GM18873 (cell line): ENCODE results near the gene BAD.
A peak's percentile ranks its signal among the peaks of the same experiment; 100 is the strongest.
"Not testable (repeated sequence)": the region's sequence is repeated elsewhere in the genome, so short reads cannot be mapped to it uniquely, and the experiment has no call there.

Source experiments
- ATAC-seq: cut with Tn5 transposase; IDR thresholded peaks from one replicate; pipeline ENCODE4 v1.9.1; 2021; ENCODE audit warnings: mild to moderate bottlenecking, moderate library complexity, moderate number of reproducible peaks; ENCODE audit not compliant: unreplicated experiment, low FRiP score

Gene BAD

GRCh38 chr11:64284048-64284961 is at the start of gene BAD:
TSS of gene BAD (minus strand) at chr11:64284665. CDS start at chr11:64284368, 297 bp downstream.
- ATAC-seq: peak; percentile 56

- ATAC-seq: no peak
Observed at GRCh38 chr11:64333556-64333955, 49.1 kb upstream of the BAD start.

GRCh38 chr11:64331569-64332371 is 47.3 kb upstream of the BAD start:
- peak; percentile 49 for ATAC-seq

GRCh38 chr11:64330888-64331287 is 46.4 kb upstream of the BAD start:
- ATAC-seq: no peak

- no peak for ATAC-seq
Observed at GRCh38 chr11:64327993-64328392, 43.5 kb upstream of the BAD start.

- no peak for ATAC-seq
Observed at GRCh38 chr11:64327375-64327774, 42.9 kb upstream of the BAD start.

GRCh38 chr11:64324692-64325469 is 40.4 kb upstream of the BAD start:
- no peak for ATAC-seq

GRCh38 chr11:64323984-64324383 is 39.5 kb upstream of the BAD start:
- not testable (repeated sequence) for ATAC-seq

- ATAC-seq: no peak
Observed at GRCh38 chr11:64323373-64323772, 38.9 kb upstream of the BAD start.

GRCh38 chr11:64322925-64323260 is 38.4 kb upstream of the BAD start:
- ATAC-seq: no peak

- ATAC-seq: no peak
Observed at GRCh38 chr11:64321533-64321932, 37.1 kb upstream of the BAD start.

- ATAC-seq: no peak
Observed at GRCh38 chr11:64321026-64321425, 36.6 kb upstream of the BAD start.

GRCh38 chr11:64320556-64320955 is 36.1 kb upstream of the BAD start:
- ATAC-seq: no peak

GRCh38 chr11:64318766-64319761 is 34.6 kb upstream of the BAD start:
- no peak for ATAC-seq

- ATAC-seq: peak; percentile 58
Observed at GRCh38 chr11:64317961-64318765, 33.7 kb upstream of the BAD start, which contains the start of gene PRDX5. TSS of gene PRDX5 (plus strand) at chr11:64318121. CDS start at chr11:64318216, 95 bp downstream.

GRCh38 chr11:64317325-64317960 is 33.0 kb upstream of the BAD start, which contains the start of gene TRMT112:
TSS of gene TRMT112 (minus strand) at chr11:64317559. CDS start at chr11:64317526, 33 bp downstream.
- peak; percentile 51 for ATAC-seq

- peak; percentile 2 for ATAC-seq
Observed at GRCh38 chr11:64316672-64317324, 32.3 kb upstream of the BAD start.
